Fibroblast of skin of left quadriceps (primary cell): ENCODE results near the gene ZCWPW1.
"Not testable (repeated sequence)": the region's sequence is repeated elsewhere in the genome, so short reads cannot be mapped to it uniquely, and the experiment has no call there.

ENCODE experiments used
- DNase-seq, 2 experiments: peaks; one replicate each; pipeline ENCODE4 v3.0.0-alpha.2; 2013; ENCODE audit warnings: low read depth in 2 of 2

The ZCWPW1 gene

DNA sequence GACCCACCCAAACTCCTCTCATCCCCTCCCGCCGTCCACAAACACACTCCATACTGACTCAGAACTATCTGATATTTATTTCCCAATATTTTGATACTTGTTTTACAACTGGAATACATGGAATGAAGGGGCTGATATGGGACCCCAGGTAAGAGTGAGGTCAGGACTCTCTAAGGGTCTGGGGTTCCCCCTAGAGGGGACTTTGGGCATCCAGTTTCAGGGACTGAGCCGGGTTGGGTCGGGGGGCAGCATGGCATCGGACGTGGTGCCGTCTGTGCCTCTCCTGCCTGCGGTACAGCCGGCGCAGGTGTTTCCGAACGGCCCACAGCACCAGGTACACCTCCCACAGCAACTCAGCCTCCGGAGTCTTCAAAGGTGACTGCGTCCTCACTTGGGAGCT lies 28.1 kb upstream of the ZCWPW1 start:
- DNase-seq = no peak

DNA sequence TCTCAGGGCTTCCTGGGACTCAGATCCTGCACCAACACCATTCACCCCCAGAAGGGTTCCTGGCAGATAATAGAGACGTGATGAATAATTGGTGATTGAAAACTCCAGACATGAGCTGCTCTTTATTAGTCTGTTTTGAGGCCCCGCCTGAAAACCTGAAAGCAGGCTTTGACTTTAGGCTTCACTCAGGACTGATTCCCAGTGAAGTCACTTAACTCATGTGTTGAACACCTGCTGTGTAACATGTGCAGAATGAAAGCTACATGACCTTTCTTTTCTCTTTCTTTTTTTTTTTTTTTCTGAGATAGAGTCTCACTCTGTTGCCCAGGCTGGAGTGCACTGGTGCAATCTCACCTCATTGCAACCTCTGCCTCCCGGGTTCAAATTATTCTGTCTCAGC lies 26.7 kb upstream of the ZCWPW1 start:
- no peak for DNase-seq

DNA sequence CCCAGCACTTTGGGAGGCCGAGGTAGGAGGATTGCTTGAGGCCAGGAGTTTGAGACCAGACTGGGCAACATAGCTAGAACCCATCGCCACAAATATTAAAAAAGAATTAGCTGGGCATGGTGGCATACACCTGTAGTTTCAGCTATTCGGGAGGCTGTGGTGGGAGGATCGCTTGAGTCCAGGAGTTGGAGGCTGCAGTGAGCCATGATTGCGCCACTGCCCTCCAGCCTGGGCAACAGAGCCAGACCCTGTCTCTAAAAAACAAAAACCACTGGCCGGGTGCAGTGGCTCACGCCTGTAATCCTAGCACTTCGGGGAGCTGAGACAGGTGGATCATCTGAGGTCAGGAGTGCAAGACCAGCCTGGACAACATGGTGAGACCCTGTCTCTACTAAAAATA lies 25.4 kb upstream of the ZCWPW1 start:
- DNase-seq = not testable (repeated sequence)

DNA sequence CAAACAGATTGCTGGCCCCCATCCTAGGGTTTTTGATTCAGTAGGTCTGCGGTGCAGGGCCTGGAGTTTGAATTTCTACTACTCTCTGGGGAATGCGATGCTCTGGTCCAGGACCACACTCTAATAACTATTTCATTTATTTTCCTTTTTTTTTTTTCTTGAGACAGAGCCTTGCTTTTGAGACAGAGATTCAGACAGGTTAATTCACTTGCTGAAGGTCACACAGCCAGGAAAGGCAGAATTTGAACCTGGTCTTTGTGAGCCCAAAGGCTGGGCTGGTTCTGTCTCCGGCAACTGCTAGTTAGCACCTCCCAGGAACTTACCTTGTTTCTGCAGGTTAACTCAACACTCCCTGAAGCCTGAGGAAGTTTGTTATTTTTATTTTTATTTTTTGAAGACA lies 24.0 kb upstream of the ZCWPW1 start:
- DNase-seq = no peak

DNA sequence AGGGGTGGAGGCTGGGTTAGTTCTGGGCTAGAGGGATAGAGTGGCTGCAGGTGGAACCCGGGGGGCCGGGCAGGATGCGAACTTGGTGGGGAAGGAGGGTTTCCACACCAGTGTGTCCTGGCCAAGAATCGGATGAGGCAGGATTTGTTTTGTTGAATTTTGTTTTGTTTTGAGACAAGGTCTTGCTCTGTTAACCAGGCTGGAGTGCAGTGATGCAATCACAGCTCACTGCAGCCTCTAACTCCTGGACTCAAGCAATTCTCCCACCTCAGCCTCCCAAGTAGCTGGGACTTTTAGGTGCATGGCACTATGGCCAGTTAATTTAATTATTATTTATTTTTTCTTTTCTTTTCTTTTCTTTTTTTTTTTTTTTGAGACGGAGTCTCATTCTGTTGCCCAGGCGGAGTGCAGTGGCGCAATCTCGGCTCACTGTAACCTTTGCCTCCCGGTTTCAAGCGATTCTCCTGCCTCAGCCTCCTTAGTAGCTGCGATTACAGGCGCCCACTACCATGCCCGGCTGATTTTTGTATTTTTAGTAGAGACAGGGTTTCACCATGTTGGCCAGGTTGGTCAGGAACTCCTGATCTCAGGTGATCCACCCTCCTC lies 20.8 kb upstream of the ZCWPW1 start:
- no peak for DNase-seq

DNA sequence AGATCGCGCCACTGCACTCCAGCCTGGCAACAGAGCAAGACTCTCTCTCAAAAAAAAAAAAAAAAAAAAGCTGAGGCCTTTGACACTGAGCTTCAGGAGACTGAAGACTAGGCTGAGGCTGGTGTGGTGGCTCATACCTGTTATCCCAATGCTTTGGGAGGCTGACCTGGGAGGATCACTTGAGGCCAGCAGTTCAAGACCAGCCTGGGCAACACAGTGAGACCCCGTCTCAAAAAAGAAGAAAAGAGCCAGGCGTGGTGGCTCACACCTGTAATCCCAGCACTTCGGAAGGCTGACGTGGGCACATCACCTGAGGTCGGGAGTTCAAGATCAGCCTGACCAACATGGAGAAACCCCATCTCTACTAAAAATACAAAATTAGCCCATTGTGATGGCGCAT lies 18.9 kb upstream of the ZCWPW1 start:
- DNase-seq = not testable (repeated sequence)

DNA sequence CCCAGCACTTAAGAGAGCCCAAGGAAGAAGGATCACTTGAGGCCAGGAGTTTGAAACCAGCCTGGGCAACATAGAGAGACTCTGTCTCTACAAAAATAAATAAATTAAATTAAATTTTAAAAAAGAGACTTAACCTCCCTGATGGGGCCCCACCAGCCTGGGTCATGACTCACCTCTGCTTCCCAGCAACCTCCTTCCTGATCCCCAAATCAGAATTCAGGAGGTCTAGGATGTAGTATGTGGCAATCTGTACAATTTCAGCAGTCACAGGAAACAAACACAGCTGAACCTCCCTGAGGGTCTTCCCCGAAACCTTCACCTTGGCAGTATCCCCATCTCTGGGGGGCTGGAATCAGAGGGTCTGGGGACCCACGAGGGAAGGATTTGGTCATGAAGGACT lies 17.5 kb upstream of the ZCWPW1 start:
- no peak for DNase-seq

DNA sequence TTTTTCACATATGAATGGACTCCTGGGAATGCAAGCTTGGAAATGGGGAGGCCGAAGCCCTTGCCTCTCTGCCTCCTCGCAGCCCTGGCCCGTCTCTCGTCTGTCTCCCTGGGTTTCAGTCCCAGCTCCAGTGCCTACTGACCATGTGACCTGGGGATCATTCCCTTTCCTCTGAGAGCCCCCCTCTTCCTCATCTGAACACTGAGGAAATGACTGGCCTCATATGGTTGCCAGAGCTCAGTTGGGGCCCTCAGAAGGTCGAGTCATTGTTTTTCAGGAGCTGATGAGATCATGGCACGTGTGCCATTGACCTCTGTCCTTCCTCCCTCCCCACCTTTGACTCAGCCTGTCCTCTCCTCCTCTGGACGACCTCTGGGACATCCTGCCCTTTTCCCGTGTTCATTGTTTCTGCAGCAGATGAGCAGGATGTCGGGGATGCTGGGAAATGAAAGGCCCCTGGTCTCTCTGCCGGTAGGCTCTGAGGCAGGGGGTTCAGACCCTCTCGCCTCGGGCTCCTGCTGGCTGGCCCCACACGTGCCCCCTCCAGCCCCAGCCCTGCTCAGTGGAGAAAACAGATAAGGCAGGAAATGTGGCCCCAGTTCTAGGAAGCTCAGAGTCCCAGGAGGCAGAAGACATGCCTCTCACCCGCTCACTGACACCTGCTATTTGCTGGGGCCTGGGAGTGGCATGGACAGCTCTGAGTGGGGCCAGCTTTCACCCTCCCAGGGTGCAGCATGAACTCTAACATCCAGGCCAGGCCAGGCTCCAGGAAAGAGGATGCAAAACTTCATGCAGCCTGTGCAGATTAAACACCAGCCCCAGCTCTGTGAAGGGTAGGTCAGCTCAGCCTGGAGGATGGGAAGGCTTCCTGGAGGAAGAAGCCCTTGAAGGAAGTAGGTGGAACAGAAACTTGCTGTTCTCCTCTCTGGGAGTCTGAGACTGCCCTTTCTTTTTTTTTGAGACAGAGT lies 16.1 kb upstream of the ZCWPW1 start:
- DNase-seq = no peak

DNA sequence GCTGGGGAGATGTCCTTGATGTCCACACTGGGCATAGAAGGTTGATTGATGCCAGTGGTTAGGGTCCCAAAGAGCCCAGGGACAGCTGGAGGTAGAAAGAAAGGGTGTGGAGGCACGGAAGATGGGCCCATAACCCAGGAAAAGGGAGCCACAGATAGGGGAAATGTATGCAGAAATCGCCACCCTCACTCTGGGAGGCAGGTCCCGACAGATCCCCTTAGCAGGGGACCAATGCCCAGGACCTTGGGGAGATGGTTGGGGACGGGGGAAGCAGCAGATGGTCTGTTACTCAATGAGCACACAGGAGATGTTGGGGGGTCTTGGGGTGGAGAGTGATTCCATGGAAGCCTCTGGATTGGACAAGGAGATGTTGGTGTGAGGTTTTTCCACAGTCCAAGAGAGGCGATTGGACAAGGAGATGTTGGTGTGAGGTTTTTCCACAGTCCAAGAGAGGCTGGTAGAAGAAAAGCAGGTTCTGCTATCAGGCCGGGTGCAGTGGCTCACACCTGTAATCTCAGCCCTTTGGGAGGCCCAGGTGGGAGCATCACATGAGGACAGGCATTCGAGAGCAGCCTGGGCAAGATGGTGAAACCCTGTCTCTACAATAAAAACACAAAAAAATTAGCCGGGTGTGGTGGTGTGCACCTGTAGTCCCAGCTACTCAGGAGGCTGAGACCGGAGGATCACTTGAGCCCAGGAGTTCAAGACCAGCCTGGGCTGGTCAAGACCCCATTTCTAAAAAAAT lies 14.8 kb upstream of the ZCWPW1 start:
- no peak for DNase-seq

DNA sequence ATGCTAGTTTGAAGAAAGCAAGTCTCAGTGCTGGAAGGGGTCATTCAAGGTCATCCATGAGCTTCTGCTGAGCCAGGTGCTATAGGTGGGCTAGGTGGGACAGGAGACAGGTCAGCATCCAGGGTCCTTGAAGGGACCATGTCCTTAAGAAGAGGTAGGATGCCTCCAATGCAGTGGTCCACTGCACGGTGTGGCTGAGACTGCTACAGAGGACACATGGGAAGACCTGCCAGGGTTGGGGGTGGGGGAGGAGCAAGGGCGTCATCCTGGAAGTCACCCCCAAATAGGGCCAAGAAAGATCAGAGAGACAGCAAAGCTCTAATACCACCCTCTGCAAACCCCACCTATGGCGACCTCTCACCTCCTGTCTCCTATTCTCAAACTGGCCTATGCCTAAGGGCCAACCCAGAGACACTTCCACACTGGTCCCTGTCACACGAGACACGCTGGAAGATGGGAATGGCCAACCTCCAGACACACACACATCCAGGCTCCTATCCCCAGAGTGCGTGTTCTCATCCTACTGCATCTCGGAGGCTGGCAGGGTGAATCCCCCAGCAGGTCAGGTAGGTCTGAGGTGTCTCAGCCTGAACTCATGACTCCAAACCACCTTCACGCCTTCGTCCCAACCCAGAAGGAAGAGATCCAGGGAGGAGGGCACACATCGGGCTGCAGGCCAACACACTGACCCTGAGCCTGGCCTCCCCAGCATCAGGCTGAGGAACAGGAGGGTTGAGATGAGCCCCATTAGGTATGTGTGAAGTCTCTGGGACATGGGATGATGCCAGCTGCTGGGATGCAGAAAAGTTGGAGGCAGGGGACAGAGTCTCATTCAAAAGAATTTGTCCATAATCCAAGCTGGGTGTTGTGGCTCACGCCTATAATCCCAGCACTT lies 13.4 kb upstream of the ZCWPW1 start:
- DNase-seq = no peak

DNA sequence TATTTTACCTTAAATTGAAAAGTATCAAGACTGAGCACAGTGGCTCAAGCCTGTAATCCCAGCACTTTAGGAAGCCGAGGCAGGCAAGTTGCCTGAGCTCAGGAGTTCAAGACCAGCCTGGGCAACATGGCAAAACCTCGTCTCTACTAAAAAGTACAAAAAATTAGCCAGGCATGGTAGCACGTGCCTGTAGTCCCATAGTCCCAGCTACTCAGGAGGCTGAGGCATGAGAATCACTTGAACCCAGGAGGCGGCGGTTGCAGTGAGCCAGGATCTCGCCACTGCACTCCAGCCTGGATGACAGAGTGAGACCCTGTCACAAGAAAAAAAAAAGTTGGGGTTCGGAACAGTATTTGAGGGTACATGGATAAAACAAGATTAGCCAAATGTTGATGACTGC lies 10.7 kb upstream of the ZCWPW1 start:
- not testable (repeated sequence) for DNase-seq

DNA sequence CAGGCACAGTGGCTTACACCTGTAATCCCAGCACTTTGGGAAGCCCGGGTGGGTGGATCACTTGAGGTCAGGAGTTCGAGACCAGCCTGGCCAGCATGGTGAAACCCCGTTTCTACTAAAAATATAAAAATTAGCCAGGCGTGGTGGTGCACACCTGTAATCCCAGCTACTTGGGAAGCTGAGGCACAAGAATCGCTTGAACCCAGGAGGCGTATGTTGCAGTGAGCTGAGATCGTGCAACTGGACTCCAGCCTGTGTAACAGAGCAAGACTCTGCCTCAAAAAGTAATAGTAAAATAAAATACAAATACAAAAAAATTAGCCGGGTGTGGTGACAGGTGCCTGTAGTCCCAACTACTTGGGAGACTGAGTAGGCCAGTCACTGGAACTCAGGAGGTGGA lies 10.2 kb upstream of the ZCWPW1 start:
- not testable (repeated sequence) for DNase-seq

DNA sequence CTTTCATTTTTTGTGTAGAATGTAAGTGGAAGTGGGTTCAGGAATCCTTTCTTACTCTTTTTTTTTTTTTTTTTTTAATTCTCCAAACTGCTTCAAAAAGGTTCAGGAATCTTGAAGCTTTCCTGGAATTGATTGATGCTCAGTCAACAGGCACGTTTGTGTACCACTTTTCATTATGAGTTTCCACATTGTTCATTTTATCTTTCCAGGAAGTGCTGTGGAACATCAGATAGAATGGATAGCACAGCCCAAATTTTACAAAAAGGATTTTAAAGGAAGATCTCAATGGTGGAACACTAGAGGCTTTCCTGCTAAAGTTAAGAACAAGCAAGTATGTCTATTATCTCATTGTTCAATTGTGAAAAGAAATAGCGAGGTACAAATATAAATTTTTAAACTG lies 9.7 kb upstream of the ZCWPW1 start:
- no peak for DNase-seq

DNA sequence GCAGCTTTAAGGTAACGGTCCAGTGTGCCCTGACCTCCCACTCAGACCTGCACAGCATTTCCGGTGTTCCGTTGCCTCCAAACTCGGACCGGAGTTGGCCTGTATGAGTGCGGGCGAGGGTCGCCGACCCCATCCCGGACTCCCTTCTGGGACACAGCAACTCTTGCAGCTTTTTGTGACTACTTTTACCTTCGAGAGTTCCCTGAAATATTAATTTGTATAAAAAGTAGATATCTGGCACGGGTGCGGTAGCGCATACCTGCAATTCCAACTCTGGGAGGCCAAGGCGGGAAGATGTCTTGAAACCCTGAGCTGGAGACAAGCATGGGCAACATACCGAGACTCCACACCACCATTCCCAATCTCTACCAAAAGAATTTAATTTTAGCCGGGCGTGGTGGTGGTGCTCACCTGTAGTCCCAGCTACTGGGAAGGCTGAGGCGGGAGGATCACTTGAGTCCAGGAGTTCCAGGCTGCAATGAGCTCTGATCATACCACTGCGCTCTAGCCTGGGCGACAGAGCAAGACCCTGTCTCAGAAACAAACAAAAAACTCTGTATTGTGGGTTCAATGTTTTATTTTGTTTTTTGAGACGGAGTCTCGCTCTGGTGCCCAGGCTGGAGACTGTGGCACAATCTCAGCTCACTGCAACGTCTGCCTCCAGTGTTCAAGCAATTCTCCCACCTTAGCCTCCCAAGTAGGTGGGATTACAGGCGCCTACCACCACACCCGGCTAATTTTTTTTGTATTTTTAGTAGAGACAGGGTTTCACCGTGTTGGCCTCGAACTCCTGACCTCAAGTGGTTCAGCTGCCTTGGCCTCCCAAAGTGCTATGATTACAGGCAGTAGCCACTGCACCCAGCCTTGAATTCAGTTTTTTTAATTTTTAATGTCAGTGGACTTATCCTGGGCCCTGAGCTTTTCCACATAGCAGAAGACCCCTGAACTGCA lies 8.9 kb upstream of the ZCWPW1 start:
- DNase-seq = no peak

DNA sequence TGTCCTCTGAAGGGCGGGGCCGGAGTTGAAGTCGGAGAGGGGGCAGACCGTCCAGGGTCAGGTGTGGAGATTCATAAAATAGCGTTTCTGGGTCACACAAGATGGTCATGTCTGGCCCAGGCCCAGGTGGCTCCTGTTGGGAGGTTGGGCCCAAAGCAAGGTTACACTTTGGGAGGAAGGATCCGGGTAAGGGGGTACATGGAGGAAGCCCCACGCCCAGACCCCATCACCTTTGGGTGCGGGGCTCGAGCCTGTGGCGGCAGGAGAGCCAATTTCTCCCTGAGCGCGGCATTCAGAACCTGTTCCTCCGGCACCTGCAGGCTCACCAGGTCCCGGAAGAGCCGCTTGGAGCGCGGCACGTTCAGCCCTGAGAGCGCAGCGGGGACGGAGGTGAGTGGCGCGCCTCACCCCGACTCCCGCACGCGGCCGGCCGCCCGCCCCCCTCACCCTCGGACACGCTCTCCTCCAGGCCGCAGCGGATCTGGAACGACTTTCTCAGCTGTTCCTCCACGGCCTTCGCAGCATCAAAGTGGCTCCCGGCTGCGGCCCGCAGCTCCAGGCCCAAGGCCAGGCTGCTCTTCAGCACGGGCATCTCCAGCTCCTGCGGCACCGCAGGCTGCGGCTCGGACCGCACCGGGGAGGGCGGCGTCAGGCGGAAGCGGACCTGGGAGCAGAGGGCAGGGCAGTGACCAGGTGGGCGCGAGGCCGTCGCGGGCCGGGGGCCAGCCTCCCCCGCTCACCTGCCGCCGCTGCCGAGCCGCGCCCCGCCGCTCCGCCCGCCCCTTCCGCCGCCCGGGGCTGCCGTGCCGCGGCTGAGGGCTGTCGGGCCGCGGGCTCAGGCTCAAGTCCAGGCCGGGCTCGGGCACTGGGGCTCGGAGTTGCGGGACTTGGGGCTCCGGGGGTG lies 7.2 kb upstream of the ZCWPW1 start:
- DNase-seq = no peak

DNA sequence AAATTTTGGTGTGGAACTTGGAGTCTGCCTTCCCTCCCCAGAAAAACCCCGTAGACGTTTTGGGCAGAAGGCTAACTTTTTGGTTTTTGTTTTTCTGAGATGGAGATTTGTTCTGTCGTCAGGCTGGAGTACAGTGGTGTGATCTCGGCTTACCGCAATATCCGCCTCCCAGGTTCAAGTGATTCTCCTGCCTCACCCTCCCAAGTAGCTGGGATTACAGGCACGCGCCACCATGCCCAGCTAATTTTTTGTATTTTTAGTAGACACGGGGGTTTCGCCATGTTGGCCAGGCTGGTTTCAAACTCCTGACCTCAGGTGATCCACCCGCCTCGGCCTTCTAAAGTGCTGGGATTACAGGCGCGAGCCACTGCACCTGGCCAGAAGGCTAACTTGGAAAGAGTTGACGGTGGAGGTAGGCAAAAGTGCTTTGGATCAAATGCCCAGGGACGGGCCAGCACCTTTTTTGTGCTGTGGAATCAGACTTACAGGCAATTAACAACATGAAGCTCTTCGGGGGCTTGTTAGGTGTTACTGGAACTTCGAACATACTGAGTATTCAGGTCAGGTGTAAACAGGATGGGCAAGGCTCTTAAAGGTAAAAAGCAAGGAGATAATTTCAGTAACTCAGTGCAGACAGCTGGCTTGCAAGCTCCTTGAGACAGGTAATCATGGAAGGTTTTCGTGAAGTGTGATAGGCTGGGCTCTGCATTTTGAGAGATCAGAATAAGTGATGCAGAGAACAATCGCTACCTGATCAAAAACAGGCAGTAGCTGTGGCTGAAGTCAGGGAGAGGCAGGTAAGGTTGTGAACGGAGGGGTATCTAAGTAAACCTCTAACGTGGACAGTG lies 6.0 kb upstream of the ZCWPW1 start:
- DNase-seq = no peak

DNA sequence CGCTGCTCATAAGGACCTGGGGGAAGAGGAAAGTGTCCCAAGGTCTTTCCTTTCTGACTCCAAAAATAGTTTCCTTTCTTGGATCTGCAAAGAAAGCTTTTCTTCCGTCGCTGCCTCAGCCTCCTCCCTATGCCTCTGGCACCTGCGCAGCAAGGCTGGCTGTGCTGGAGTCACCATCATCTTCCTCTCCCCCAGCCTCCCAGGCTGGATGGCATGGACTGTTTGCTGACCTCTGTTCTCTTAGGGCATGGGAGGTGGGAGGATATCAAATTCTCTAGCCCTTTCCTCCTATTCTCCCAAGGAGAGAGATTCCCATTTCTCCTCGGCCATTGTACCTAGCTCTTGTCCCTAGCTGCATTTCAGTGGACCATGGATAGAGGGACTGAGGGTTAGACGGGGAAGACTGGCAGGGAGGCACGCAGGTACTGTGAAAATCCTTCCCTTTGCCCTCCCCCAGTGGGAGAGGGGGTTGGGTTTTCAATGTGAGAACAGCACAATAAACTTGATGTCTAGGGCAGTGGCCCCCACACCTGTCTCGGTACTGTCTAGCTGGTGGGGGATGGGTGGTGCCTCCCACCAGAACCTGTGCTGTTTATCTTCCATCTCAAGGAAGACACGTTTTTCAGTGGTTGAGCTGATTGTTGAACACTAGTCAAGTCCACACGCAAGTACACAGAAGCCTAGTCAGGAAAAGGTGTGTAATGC lies 5.2 kb upstream of the ZCWPW1 start:
- DNase-seq = no peak

DNA sequence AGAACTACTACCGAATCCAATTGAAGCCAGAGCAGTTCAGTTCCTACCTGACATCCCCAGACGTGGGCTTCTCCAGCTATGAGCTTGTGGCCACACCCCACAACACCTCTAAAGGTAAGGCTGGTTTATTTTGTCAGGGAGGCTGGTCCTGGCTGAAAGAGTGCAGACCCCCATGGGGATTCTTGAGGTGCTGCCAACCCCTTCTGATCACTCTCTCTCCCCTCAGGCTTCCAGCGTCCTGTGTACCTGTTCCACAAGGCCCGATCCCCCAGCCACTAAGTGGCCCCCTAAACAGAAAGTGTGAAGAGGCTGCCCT lies 4.7 kb upstream of the ZCWPW1 start:
- DNase-seq = no peak
